Measurements from ENCODE around the gene COG8.

The COG8 gene

DNA sequence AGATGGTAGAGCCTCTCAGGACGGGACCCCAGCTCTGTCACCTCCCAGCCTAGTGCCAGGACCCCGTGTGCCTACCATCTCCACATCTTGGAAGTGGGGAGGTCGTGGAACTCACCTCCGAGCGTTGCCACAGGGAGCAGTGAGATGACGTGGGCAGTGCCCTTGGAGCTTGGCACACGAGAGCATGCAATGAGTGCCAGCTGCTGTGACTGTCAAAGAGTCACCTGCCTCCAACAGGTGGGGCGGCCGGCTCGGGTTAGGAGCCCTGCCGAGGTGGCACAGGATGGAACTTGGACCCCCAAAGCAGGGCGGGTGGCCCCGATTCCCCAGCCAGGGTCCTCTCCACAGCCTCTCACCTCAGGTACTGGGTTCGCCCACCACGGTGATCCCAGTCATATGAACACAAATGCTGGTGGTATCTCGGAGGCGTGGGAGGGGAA lies 22.7 kb downstream of the COG8 start:
- Mint-ChIP-seq H3K27me3 (ENCODE audit: low read depth) (no peaks in the 10 kb centered on the region), H3K9me3 (no peaks in the 10 kb centered on the region), H3K4me3 (no peak overlapping the region), H3K27ac (no peak overlapping the region), H3K36me3 (ENCODE audit: low read depth) (peaks cover 60% of the 10 kb centered on the region), H3K4me1 (peaks cover 5% of the 10 kb centered on the region)
- TF ChIP-seq CTCF (IDR thresholded peaks at IDR 0.05; ENCODE audit: unreplicated experiment in 3 of 3): no peak

GRCh38 chr16:69315486-69316311 lies 23.7 kb downstream of the COG8 start:
- H3K36me3 Mint-ChIP-seq (ENCODE audit: low read depth): peaks cover 52% of the 10 kb centered on the region
- H3K9me3 Mint-ChIP-seq: no peaks in the 10 kb centered on the region
- peaks cover 5% of the 10 kb centered on the region for H3K4me1 Mint-ChIP-seq
- no peak for TF ChIP-seq CTCF (IDR thresholded peaks at IDR 0.05; ENCODE audit: unreplicated experiment in 3 of 3)
- H3K4me3 Mint-ChIP-seq: no peak overlapping the region
- H3K27ac Mint-ChIP-seq: no peak overlapping the region
- no peaks in the 10 kb centered on the region for H3K27me3 Mint-ChIP-seq (ENCODE audit: low read depth)

DNA sequence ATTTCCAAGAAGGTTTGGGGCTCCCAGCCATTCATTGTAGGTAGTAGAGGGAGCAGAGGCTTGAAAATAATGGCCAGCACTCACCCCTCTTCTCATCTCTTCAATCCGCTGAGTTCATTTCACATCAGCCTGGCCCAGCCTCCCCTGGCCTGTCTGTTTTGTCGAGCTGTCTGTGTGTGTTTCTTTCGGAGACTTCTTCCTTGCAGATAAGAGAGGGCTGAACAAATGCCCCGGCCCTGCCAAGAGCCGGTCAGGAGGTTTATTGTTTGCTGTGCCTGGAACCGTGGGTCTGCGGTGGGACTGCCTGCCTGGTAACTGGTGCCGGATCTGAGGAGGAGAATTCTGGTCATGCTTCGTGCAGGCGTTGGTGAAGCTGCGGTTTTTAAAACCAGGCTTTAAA lies 24.8 kb downstream of the COG8 start:
- H3K27me3 Mint-ChIP-seq (ENCODE audit: low read depth): no peaks in the 10 kb centered on the region
- peak overlapping the region in 2 of 3 experiments; percentile 52 to 90 for H3K4me3 Mint-ChIP-seq

DNA sequence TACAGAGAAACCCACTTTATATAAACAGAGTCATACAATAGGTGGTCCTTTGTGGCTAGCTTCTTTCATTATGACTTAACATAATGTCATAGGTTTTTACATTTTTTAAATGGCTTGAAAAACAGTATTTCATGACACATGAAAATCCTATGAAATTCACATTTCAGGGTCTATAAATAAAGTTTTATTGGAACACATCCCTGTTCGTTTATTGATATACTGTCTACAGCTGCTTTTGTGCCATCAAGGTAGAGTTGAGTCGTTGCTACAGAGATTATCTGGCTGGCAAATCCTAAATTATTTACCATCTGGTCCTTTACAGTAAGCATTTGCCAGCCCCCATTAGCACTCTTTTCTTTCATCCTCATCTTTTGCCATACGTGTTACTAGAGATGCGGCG lies 25.9 kb downstream of the COG8 start:
- no peaks in the 10 kb centered on the region for H3K27me3 Mint-ChIP-seq (ENCODE audit: low read depth)
- H3K4me3 Mint-ChIP-seq: peak overlapping the region; percentile 80 to 90 (median 90)
- no peaks in the 10 kb centered on the region for H3K9me3 Mint-ChIP-seq
- peaks cover 5% of the 10 kb centered on the region for H3K4me1 Mint-ChIP-seq
- peaks cover 39% of the 10 kb centered on the region for H3K36me3 Mint-ChIP-seq (ENCODE audit: low read depth)
- no peak for TF ChIP-seq CTCF (IDR thresholded peaks at IDR 0.05; ENCODE audit: unreplicated experiment in 3 of 3)
- H3K27ac Mint-ChIP-seq: peak overlapping the region in 1 of 3 experiments; percentile 82

More for the DNA sequence above, 24.8 kb downstream of the COG8 start:
- Mint-ChIP-seq H3K9me3 (no peaks in the 10 kb centered on the region), H3K36me3 (ENCODE audit: low read depth) (peaks cover 46% of the 10 kb centered on the region), H3K27ac (no peak overlapping the region), H3K4me1 (peaks cover 5% of the 10 kb centered on the region)
- TF ChIP-seq CTCF (IDR thresholded peaks at IDR 0.05; ENCODE audit: unreplicated experiment in 3 of 3): no peak

DNA sequence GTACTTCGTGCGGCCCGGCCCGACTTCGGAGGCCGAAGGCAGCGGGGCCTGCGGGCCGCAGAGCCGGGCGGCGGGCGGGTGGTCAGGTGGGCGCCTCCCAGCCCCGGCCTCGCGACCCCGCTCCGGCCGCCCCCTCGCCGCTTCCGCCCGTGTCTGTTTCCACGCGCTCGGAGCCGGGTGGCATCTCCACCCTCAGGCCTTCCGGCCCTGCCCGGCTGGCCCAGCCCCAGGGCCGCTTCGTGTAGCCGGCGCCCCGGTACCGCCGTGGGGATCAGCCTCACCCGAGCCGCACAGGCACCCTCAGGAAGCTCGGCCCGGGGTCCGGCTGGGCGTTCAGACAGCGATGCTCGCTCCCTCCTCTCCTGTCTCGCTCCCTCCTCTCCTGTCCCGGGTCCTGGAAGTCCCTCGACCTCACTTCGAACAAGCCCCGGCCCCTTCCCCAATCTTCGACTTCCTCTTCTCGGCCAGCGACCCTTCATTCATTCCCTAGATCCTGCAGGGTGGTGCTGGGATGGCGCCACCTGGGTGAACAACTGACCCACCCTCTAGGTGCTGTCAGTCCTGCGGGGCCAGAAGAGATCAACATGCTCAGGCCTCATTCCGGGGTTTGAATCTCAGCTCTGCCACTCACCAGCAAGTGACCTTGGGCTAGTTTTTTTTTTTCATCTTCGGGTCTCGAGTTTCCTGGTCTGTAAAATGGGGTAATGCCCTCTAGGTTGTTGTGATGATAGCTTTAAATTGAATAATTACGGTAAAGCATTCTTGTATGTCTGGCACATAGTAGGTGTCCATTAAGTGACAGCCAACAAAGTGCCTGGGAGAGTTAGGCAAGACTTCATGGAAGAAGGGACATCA lies 27.6 kb downstream of the COG8 start:
- H3K9me3 Mint-ChIP-seq: no peaks in the 10 kb centered on the region
- TF ChIP-seq CTCF (IDR thresholded peaks at IDR 0.05; ENCODE audit: unreplicated experiment in 3 of 3): no peak
- H3K27me3 Mint-ChIP-seq (ENCODE audit: low read depth): no peaks in the 10 kb centered on the region
- peaks cover 5% of the 10 kb centered on the region for H3K4me1 Mint-ChIP-seq
- H3K27ac Mint-ChIP-seq: peak overlapping the region; percentile 37 to 87 (median 86)
- peak overlapping the region; percentile 95 to 97 (median 96) for H3K4me3 Mint-ChIP-seq
- H3K36me3 Mint-ChIP-seq (ENCODE audit: low read depth): peaks cover 34% of the 10 kb centered on the region
